ENCODE measurements around the gene ATG9B.

The ATG9B gene

DNA sequence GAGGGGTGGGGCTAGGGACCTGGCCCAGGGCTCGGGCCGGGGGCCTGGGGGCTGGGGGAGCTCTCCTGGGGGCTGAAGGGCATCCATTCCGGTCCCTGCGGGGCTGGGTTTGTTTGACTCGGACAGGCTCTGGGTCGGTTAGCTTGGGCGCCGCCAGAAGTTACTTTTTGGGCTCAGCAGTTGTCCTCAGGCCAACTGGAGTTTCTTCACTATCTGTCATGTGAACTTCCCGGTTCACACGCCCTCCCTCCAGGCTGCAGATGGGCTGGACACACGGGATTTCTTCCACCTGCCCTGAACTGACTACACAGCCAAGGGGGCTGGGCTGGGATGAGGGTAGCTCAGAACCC lies 38.9 kb upstream of the ATG9B start:
- TF ChIP-seq ISL1 (CRISPR knock-in tag; IDR thresholded peaks at IDR 0.05), result no peak
- no peak for TF ChIP-seq ARNTL (CRISPR knock-in tag; IDR thresholded peaks at IDR 0.05; ENCODE audit: borderline replicate concordance, low read depth)
- TF ChIP-seq, protein P1, sequence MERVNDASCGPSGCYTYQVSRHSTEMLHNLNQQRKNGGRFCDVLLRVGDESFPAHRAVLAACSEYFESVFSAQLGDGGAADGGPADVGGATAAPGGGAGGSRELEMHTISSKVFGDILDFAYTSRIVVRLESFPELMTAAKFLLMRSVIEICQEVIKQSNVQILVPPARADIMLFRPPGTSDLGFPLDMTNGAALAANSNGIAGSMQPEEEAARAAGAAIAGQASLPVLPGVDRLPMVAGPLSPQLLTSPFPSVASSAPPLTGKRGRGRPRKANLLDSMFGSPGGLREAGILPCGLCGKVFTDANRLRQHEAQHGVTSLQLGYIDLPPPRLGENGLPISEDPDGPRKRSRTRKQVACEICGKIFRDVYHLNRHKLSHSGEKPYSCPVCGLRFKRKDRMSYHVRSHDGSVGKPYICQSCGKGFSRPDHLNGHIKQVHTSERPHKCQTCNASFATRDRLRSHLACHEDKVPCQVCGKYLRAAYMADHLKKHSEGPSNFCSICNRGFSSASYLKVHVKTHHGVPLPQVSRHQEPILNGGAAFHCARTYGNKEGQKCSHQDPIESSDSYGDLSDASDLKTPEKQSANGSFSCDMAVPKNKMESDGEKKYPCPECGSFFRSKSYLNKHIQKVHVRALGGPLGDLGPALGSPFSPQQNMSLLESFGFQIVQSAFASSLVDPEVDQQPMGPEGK (CRISPR knock-in tag; IDR thresholded peaks at IDR 0.05; ENCODE audit: borderline replicate concordance), result no peak
- TF ChIP-seq POU6F1 (CRISPR knock-in tag; IDR thresholded peaks at IDR 0.05; ENCODE audit: borderline replicate concordance, low read depth), result no peak
- no peak for TF ChIP-seq RARB (CRISPR knock-in tag; IDR thresholded peaks at IDR 0.05)
- TF ChIP-seq, protein P2, sequence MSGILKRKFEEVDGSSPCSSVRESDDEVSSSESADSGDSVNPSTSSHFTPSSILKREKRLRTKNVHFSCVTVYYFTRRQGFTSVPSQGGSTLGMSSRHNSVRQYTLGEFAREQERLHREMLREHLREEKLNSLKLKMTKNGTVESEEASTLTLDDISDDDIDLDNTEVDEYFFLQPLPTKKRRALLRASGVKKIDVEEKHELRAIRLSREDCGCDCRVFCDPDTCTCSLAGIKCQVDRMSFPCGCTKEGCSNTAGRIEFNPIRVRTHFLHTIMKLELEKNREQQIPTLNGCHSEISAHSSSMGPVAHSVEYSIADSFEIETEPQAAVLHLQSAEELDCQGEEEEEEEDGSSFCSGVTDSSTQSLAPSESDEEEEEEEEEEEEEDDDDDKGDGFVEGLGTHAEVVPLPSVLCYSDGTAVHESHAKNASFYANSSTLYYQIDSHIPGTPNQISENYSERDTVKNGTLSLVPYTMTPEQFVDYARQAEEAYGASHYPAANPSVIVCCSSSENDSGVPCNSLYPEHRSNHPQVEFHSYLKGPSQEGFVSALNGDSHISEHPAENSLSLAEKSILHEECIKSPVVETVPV (CRISPR knock-in tag; IDR thresholded peaks at IDR 0.05), result no peak
- ATAC-seq, result no peak

DNA sequence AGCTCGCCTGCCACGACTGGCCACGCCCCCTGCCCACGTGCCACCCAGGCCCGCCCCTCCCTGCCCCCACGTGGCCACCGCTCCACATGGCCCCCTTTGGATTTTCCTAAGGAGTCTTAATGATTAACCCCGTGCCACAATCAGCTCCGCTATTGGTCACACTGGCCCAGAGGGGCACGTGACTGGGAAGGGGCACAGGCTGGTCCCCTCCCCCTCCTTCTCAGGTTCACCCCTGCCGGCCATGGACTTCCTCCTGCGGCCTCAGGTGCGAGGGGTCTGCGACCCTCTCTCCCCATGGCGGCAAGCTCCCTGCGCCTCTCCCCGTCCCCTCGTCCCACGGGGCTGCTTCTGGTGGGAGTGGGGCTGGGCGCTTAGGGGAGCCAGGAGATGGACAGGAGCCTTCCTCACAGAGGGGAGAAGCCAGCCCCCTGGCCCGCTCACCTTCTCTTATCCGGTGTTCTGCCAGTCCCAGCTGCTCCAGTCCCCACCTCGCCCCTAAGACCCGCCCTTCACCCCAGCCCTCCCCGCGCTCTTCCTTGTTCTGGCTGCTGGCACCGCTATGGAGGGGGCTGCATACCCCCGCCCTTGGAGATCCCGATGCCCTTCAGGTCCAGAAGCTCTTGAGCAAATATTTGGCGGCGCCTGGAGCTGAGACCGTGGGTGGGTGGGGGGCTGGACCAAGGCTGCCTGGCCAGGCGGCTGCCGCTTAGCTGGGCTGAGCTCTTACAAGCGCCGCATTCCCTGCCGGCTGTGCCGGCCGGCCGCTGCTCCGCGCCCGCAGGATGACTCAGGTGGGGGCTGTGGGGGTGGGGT lies 38.3 kb upstream of the ATG9B start:
- TF ChIP-seq ZFP3 (CRISPR knock-in tag; IDR thresholded peaks at IDR 0.05) (0 out of 2 replicates have a peak, but pooled peaks have one; percentile 28), ZNF565 (CRISPR knock-in tag; conservative IDR thresholded peaks at IDR 0.05; ENCODE audit: low read depth) (no peak)
- ATAC-seq, result no peak

DNA sequence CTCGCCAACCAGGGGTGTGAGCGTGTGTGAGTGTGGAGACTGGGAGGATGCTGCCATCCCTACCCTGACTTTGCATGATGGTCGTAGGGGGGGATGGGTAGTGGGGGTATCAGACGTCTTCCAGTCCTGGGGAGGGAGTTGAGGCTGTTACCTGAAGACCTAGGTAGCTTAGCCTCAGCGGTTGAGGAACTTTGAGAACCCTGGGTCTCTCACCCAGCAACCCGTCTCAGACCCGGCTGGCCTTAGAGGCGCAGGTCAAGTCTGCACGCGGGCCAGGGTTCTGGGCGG lies 37.8 kb upstream of the ATG9B start:
- TF ChIP-seq PPARA (CRISPR knock-in tag; IDR thresholded peaks at IDR 0.05; ENCODE audit: borderline replicate concordance) (no peak), ARNTL (CRISPR knock-in tag; IDR thresholded peaks at IDR 0.05; ENCODE audit: borderline replicate concordance, low read depth) (no peak), TCF4 (CRISPR knock-in tag; IDR thresholded peaks at IDR 0.05; ENCODE audit: borderline replicate concordance) (no peak), ZNF8 (CRISPR knock-in tag; IDR thresholded peaks at IDR 0.05) (no peak)
- TF ChIP-seq, protein P2 (CRISPR knock-in tag; IDR thresholded peaks at IDR 0.05), result no peak

DNA sequence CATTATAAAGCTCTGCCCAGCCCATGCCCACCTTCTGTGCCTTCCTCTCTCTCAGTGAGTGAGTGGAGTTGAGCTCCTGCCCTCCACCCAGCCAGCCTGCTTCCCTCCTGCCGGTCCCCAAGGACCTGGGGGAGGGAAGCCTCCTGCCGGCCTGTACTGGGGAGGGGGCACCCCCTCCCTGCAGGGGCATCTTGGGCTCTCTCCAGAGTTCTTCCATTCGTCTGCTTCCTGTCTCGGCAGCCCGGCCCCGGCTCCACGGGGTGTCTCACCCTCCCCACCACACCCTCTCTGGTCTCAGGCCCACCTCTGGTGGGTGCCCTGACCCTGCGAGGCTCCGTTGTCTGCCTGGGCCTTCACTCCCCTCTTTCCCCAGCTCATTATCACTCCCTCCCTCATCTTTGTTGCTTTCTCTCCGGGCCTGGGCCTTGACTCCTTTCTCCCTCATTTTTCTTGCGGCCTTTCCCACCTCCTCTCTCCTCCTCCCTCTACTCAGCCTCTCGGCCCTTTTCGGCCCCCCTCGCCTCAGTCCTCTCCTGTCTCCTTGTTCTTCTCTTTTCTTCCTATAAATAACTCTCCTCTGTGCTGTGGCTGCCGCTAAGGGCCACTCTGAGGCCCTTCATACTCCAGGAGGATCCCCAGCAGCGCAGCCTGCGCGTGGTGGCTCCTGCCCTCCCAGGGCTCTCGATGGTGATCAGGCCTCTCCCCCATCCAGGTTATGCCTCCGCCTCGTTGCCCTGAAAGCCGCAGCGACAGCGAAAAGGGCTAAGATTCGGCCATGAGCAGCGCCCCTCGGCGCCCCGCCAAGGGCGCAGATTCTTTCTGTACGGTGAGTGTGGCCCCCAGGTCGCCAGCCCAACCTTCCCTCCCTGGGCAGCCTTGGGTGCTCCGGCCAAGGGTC lies 37.2 kb upstream of the ATG9B start:
- TF ChIP-seq POU6F1 (CRISPR knock-in tag; IDR thresholded peaks at IDR 0.05; ENCODE audit: borderline replicate concordance, low read depth) (no peak), ZNF565 (CRISPR knock-in tag; conservative IDR thresholded peaks at IDR 0.05; ENCODE audit: low read depth) (no peak), TCF4 (CRISPR knock-in tag; IDR thresholded peaks at IDR 0.05; ENCODE audit: borderline replicate concordance) (no peak), BACH2 (CRISPR knock-in tag; IDR thresholded peaks at IDR 0.05; ENCODE audit: borderline replicate concordance) (no peak), TOX (CRISPR knock-in tag; IDR thresholded peaks at IDR 0.05; ENCODE audit: borderline replicate concordance) (no peak), ARNTL (CRISPR knock-in tag; IDR thresholded peaks at IDR 0.05; ENCODE audit: borderline replicate concordance, low read depth) (no peak), CSDC2 (CRISPR knock-in tag; IDR thresholded peaks at IDR 0.05) (no peak), ZC3H10 (CRISPR knock-in tag; IDR thresholded peaks at IDR 0.05) (no peak), ZFP3 (CRISPR knock-in tag; IDR thresholded peaks at IDR 0.05) (no peak), ISL1 (CRISPR knock-in tag; IDR thresholded peaks at IDR 0.05) (no peak), ESRRG (CRISPR knock-in tag; IDR thresholded peaks at IDR 0.05) (no peak), ZFP30 (CRISPR knock-in tag; IDR thresholded peaks at IDR 0.05) (no peak), RARB (CRISPR knock-in tag; IDR thresholded peaks at IDR 0.05) (no peak)
- TF ChIP-seq, protein P2 (CRISPR knock-in tag; IDR thresholded peaks at IDR 0.05), result no peak
- ATAC-seq, result no peak

More for the DNA sequence above, 37.8 kb upstream of the ATG9B start:
- ATAC-seq, result no peak

All from SK-N-SH treated with all-trans-retinoic acid at 6 μM for 48 hours (cell line).